Lung (tissue), 12 donors: ENCODE results near the gene CACNG1. TPM values are rescaled to one million over a fixed set of nuclear protein-coding genes. Genes with fewer than 3 reads are reported as not detected.

ENCODE experiments used
- ATAC-seq: fragments of 200-7000 bp; cut with Tn5 transposase; one replicate; pipeline ENCODE4 v1.9.1; 2020; ENCODE audit warnings: moderate number of reproducible peaks; ENCODE audit not compliant: insufficient read depth, low FRiP score
- DNase-seq, 3 donors: peaks; one replicate each; pipeline ENCODE4 v3.0.0-alpha.2; 2013 to 2017
- H3K27ac ChIP-seq, 2 donors: one replicate each; pipeline ENCODE4 v1.5.1; 2013; ENCODE audit warnings: mild to moderate bottlenecking in 2 of 2, moderate library complexity in 2 of 2, control low read depth in 1 of 2, inconsistent platforms in 1 of 2, low read depth in 1 of 2, low read length in 1 of 2
- H3K27me3 ChIP-seq, 3 donors: one replicate each; pipeline ENCODE4 v1.5.1; 2013; ENCODE audit warnings: low read length in 2 of 3; ENCODE audit not compliant: control insufficient read depth in 3 of 3, insufficient read depth in 3 of 3
- H3K36me3 ChIP-seq, 4 donors: one replicate each; pipeline ENCODE4 v1.5.1; 2013; ENCODE audit warnings: low read length in 4 of 4, mild to moderate bottlenecking in 1 of 4, moderate library complexity in 1 of 4; ENCODE audit not compliant: control insufficient read depth in 4 of 4, insufficient read depth in 4 of 4
- H3K4me1 ChIP-seq, 5 donors: one replicate each; pipeline ENCODE4 v1.5.1; 2013; ENCODE audit warnings: low read length in 5 of 5, mild to moderate bottlenecking in 2 of 5, moderate library complexity in 1 of 5; ENCODE audit not compliant: control insufficient read depth in 5 of 5, insufficient read depth in 5 of 5
- H3K4me3 ChIP-seq: one replicate; pipeline ENCODE4 v1.5.1; 2013; ENCODE audit warnings: mild to moderate bottlenecking, control low read depth, moderate library complexity
- H3K9ac ChIP-seq, 2 donors: one replicate each; pipeline ENCODE4 v1.5.1; 2013; ENCODE audit warnings: low read length in 2 of 2, control low read depth in 1 of 2; ENCODE audit not compliant: insufficient read depth in 1 of 2
- H3K9me3 ChIP-seq, 4 donors: one replicate each; pipeline ENCODE4 v1.5.1; 2013; ENCODE audit warnings: low read length in 3 of 4, mild to moderate bottlenecking in 1 of 4, moderate library complexity in 1 of 4; ENCODE audit not compliant: control insufficient read depth in 4 of 4, insufficient read depth in 3 of 4
- WGBS, 2 donors: extraction: QIAGEN DNeasy Blood & Tissue Kit; methylation state at CpG; one replicate each; pipeline ENCODE4 v1.1.7; 2013; 5-methylcytosine and 5-hydroxymethylcytosine counted together
- polyA plus RNA-seq, 2 donors: library from polyadenylated mRNA; stranded (reverse); fragments of 200-250 nt; gene quantifications; one replicate each; pipeline ENCODE4 v1.2.1, GENCODE V29; 2013
- total RNA-seq, 2 donors: library from RNA; depleted of rRNA in 1 of 2; stranded (reverse); fragments of >200 nt in 1 of 2; gene quantifications; one replicate each; pipeline ENCODE4 v1.2.1, GENCODE V29; 2014 to 2021
- TF ChIP-seq, protein P1 (sequence below): IDR thresholded peaks from 2 replicates; pipeline ENCODE4 v1.5.1; 2012; ENCODE audit warnings: mild to moderate bottlenecking; ENCODE audit errors: control extremely low read depth, extremely low read depth
- donor health status: control.
- donor health status: control.
- donor health status: Bipolar disorder and iron deficiency.
- donor health status: healthy.
- donor health status: DM: yes; HTN: yes; CAD: no.

CACNG1 gene
- total and polyA plus RNA-seq, 4 donors, result 0.05 to 0.08 TPM; not detected in 2

DNA sequence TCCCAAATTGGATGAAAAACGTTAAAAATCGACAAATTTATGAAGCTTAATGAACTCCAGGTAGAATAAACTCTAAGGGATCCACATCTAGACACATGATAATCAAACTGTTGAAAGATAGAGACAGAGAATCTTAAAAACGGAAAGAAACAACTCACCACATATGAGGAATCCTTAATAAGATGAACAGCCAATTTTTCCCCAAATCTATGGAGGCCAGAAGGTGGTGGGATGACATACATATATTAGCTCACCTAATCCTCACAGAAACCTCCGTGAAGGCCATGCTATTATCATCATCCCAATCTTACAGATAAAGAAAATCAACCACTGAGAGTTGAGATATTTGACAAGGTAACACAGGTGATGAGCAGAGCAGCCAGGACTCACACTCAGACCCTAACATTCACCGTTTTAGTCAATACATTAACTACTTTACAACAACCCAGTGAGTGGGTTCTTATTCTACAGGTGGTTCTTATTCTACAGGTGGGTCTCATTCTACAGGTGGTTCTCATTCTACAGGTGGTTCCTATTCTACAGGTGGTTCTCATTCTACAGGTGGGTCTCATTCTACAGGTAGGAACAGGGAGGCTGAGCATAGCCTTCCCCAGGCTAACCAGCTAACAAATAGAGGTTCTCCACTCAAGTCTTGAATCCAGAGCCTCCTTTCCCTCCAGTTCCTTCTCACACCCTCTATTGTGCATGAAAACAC is 4.8 kb downstream of the CACNG1 start:
- ATAC-seq (no peak), DNase-seq (no peak)

GRCh38 chr17:67050066-67050465 is 5.7 kb downstream of the CACNG1 start:
- no peak overlapping the region for H3K4me3 ChIP-seq
- TF ChIP-seq, protein P1, sequence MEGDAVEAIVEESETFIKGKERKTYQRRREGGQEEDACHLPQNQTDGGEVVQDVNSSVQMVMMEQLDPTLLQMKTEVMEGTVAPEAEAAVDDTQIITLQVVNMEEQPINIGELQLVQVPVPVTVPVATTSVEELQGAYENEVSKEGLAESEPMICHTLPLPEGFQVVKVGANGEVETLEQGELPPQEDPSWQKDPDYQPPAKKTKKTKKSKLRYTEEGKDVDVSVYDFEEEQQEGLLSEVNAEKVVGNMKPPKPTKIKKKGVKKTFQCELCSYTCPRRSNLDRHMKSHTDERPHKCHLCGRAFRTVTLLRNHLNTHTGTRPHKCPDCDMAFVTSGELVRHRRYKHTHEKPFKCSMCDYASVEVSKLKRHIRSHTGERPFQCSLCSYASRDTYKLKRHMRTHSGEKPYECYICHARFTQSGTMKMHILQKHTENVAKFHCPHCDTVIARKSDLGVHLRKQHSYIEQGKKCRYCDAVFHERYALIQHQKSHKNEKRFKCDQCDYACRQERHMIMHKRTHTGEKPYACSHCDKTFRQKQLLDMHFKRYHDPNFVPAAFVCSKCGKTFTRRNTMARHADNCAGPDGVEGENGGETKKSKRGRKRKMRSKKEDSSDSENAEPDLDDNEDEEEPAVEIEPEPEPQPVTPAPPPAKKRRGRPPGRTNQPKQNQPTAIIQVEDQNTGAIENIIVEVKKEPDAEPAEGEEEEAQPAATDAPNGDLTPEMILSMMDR, result no peak
- DNase-seq, result no peak

More for the DNA sequence above, 4.8 kb downstream of the CACNG1 start:
- Histone ChIP-seq H3K4me1 (peaks cover 0 to 4% (median 0%) of the 10 kb centered on the region in 5 donors), H3K27ac (no peak overlapping the region), H3K9ac (no peak overlapping the region), H3K36me3 (no peaks in the 10 kb centered on the region), H3K27me3 (no peaks in the 10 kb centered on the region), H3K4me3 (no peak overlapping the region), H3K9me3 (peaks cover 0 to 22% (median 10%) of the 10 kb centered on the region in 4 donors)
- TF ChIP-seq, protein P1, result no peak
- WGBS, 2 donors, result 82 to 84% methylated on average over 5 of the region's 5 CpGs

DNA sequence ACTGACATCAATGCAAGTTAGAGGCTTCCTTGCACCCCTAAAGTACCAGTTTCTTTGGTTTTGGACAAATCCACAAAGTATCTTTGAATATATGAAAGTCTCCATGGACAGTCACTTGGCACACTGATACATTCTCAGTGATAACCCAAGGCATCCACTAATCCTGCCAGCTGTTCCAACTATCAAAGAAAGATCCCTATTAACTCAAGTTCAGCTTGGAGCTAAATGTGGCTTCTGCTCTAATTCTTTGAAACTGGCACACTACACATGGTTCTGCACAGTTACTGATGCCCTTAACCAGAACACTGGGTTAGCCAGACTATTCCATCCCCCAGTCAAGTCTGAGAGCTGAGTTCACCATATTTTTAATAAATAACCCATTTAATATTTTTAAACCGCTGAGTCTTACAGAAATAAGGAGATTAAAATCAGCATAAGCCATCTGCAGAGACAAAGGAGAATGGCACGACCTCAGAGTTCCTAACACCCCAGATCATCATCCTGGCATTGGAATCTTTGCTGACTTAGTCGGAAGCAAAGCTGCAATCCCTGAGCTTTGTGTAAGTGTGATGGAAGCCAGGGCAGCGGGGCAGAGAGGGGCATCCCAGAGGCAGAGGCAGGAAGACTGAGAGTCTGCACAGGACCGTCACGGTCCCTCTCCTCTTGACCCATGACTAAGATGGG is 6.3 kb downstream of the CACNG1 start:
- ATAC-seq, result no peak
- Histone ChIP-seq H3K27ac (no peak overlapping the region), H3K27me3 (no peaks in the 10 kb centered on the region), H3K36me3 (no peaks in the 10 kb centered on the region), H3K9ac (no peak overlapping the region), H3K9me3 (peaks cover 0 to 22% (median 13%) of the 10 kb centered on the region in 4 donors), H3K4me1 (peaks cover 0 to 4% (median 0%) of the 10 kb centered on the region in 5 donors), H3K4me3 (no peak overlapping the region)
- no peak for DNase-seq
- 83 to 89% methylated on average over 6 of the region's 6 CpGs for WGBS, 2 donors
- TF ChIP-seq, protein P1, result no peak

More at GRCh38 chr17:67050066-67050465, 5.7 kb downstream of the CACNG1 start:
- no peak for ATAC-seq
- Histone ChIP-seq H3K27ac (no peak overlapping the region), H3K4me1 (peaks cover 0 to 4% (median 0%) of the 10 kb centered on the region in 5 donors), H3K27me3 (no peaks in the 10 kb centered on the region), H3K9ac (no peak overlapping the region), H3K9me3 (peaks cover 0 to 22% (median 13%) of the 10 kb centered on the region in 4 donors), H3K36me3 (no peaks in the 10 kb centered on the region)
- 95 to 96% methylated on average over 1 of the region's 1 CpG for WGBS, 2 donors
